Lower leg skin (tissue), 3 donors: Measurements from ENCODE around the gene C4orf51.

Source experiments
- POLR2A ChIP-seq, 2 donors: fragments of 450-650 bp; IDR thresholded peaks; one replicate each; pipeline ENCODE4 v1.6.1; 2016 to 2017; ENCODE audit warnings: antibody characterized with exemption in 2 of 2, mild to moderate bottlenecking in 1 of 2, moderate library complexity in 1 of 2
- TF ChIP-seq, protein P1 (sequence below), 3 donors: fragments of 450-650 bp; IDR thresholded peaks; one replicate each; pipeline ENCODE4 v1.5.1; 2016; ENCODE audit warnings: antibody characterized with exemption in 3 of 3, mild to moderate bottlenecking in 3 of 3, moderate library complexity in 2 of 3

DNA sequence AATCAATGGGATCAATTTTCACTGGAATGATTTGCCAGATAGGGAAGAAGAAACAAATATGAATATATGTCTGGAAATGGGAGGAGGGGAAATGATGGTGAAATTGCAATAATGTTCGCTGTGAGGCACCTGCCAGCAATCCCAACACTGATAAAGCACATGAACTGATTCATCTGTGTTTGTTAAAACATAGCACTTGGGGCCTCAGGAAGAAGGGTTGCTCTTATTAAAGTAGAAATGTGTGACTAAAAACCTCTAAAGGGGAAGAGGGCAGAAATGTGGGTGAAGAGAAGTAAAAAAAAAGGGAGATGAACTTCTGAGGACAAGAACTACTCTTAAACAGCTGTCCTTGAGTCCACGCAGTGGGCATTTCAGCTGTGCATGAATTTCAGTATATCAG lies 101.4 kb downstream of the C4orf51 start:
- TF ChIP-seq, protein P1, sequence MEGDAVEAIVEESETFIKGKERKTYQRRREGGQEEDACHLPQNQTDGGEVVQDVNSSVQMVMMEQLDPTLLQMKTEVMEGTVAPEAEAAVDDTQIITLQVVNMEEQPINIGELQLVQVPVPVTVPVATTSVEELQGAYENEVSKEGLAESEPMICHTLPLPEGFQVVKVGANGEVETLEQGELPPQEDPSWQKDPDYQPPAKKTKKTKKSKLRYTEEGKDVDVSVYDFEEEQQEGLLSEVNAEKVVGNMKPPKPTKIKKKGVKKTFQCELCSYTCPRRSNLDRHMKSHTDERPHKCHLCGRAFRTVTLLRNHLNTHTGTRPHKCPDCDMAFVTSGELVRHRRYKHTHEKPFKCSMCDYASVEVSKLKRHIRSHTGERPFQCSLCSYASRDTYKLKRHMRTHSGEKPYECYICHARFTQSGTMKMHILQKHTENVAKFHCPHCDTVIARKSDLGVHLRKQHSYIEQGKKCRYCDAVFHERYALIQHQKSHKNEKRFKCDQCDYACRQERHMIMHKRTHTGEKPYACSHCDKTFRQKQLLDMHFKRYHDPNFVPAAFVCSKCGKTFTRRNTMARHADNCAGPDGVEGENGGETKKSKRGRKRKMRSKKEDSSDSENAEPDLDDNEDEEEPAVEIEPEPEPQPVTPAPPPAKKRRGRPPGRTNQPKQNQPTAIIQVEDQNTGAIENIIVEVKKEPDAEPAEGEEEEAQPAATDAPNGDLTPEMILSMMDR (IDR thresholded peaks at IDR 0.05), result no peak
- no peak for TF ChIP-seq POLR2A (IDR thresholded peaks at IDR 0.05)
